GM21515 (cell line): Measurements from ENCODE around the gene NOS1AP.
A peak's percentile ranks its signal among the peaks of the same experiment; 100 is the strongest.
"Not testable (repeated sequence)": the region's sequence is repeated elsewhere in the genome, so short reads cannot be mapped to it uniquely, and the experiment has no call there.

ENCODE experiments used
- ATAC-seq: cut with Tn5 transposase; IDR thresholded peaks from one replicate; pipeline ENCODE4 v1.9.1; 2021; ENCODE audit not compliant: unreplicated experiment

Gene NOS1AP

GRCh38 chr1:162069334-162070093 lies at the start of gene NOS1AP:
Gene NOS1AP (plus strand): TSS chr1:162069691. CDS start chr1:162070178, 487 bp downstream.
- peak; percentile 98 for ATAC-seq

GRCh38 chr1:162020150-162020549 lies 49.3 kb upstream of the NOS1AP start:
- no peak for ATAC-seq

GRCh38 chr1:162021124-162021523 lies 48.4 kb upstream of the NOS1AP start:
- ATAC-seq, result no peak

- ATAC-seq, result no peak
These were observed 46.9 kb upstream of the NOS1AP start for GRCh38 chr1:162022626-162023025.

- no peak for ATAC-seq
These were observed 46.3 kb upstream of the NOS1AP start for GRCh38 chr1:162023181-162023546.

GRCh38 chr1:162023547-162024501 lies 45.7 kb upstream of the NOS1AP start, which contains the start of gene OLFML2B:
Gene OLFML2B (minus strand): TSS chr1:162023869. CDS start chr1:162023430, 439 bp downstream.
- ATAC-seq, result peak; percentile 75

DNA sequence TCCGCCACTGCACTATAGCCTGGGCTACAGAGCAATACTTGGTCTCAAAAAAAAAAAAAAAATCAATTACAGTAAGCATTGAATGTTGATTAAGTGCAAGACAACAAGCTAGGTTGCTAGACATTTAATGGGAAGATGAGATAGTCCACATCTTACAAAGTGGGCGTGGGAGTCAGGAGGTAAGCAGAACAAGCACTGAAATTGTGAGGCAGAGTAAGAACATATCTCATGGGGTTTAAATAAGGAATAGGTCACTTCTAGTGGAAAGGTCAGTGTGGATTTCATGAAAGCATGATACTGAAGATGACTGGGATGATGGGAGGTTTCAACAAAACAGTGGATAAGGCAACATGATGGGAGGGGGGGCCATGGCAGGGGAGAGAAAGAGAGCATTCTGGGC lies 44.0 kb upstream of the NOS1AP start:
- ATAC-seq, result no peak

DNA sequence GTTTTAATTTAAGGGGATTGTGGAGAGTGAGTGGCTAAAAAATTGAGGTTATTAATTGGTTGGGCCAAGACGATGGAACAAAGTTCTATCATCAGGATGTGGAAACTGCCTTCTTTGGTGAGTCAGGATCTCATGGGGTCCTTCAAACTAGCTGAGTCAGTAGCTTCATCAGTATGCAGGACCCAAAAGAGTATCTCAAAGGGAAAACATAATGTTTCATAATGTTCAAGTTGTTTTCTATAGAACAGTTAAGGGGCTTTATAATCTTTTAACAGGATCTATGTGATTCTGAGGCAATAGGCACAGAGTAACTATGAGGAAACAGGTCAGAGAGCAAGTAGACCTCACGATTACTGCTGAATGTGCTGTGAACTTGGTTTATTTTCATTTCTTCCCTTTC lies 42.6 kb upstream of the NOS1AP start:
- ATAC-seq, result no peak

- ATAC-seq, result no peak
These were observed 40.8 kb upstream of the NOS1AP start for GRCh38 chr1:162028726-162029125.

DNA sequence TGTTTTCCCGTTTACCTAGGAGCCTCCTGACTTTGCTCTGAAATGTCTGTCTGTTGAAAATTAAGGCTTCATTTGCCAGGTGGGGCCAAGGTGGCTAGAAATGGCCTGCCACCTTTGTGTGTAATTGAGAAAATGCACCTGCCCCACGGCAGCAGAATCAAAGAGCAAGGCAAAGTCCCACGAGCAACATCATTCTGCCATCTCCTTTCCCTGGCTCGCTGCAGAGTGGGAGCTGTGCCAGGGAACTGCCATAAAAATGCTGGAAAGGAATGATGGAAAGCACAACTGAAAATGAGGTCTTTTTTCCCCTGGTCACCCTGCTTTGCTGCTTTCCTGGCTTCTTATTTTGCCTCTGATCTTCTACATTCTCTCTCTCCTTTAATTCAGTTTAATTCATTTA lies 40.3 kb upstream of the NOS1AP start:
- ATAC-seq, result no peak

DNA sequence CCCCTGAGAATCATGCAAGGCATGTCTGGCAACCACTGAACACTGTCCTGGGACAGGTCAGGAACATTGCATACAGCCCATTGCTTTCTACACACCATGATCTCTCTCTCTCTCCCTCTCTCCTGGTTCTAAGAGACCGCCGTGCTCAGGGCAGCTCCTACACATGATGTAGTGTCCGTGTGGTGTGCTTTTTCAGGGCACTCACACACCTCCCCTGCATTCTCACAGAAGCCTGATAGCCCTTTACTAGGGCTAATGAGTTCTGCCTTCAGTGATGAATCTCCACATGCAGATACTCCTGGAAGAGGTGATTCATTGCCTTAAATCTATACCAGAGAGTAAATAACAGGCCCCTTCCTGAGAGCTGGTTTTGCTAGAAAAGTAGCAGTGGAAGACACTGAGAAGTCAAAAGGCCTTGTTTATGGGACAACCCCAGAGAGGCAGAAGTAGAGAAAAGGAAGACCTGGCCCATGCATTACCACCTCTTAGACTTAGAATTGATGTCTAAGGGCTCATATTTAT lies 38.7 kb upstream of the NOS1AP start:
- ATAC-seq, result no peak

DNA sequence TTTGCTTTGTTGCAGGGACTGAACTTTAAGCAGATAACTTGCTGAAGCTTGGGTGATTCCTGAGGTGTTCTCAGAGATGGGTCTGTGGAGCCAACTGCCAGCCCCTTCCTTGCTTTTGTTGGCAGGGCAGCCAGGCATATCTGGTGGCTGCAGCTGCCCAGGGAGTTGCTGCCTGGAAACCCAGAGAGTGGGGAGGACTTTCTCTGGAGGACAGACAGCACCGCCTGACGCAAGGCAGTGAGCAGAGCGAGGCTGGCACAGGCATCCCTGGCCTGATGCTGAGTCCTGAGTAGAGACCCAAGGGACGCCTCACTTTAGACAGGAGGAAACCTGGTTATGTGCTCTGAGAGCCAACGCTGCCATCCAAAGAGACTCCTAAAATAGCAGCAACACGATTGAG lies 36.1 kb upstream of the NOS1AP start:
- ATAC-seq, result no peak

DNA sequence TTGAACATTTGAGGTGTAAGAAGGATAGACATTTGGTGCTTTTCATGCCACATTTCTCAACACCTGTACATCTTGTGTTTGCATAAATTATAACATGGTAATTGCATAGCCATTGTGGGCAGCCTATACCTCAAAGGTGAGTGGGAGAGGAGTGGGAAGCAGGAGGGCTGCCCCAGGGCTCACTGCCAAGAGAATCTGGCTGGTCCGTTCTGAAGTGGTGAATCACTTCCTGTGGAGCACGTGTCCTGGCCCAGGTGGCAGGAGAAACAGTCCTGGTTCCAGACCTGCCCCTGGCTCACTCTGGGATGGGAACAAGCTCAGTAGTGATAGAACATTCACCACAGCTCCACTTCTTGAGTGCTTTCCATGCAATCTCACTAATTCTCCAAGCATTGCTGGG lies 34.2 kb upstream of the NOS1AP start:
- ATAC-seq, result no peak

DNA sequence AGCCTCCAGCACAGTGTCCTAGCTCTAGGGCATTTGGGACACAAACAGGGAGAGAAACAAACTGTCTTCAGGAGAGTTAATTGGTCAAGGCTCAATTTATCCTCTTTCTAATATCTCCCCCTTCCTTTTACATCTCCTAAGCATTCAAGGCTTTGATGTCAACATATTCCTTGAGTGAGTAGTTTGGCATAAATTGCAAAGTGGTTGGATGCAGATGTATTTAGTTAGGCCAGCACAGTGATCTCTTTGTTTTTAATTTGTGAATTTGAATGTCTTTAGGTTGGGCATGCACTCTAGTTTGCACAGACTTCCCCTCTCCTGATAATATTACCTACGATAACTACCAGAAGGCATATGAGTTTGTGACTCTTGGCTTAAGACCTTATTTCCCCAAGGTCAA lies 33.3 kb upstream of the NOS1AP start:
- no peak for ATAC-seq

DNA sequence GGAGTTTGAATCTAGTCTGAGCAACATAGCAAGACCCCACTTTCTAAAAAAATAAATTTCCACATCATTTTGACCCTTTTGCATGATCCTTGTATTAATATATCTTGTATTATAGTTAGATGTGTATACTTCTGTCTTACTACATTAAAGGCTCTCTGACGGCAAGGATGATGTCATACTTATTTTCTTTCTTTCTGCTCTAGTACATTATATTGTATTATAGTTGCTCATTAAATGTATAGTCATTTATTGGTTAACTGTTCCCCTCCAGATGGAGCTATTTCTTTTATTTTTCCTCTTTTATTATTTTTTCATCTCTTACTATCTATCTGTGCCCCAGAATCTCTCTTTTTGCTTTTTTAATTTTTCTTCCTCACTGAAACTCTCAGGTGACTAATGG lies 30.9 kb upstream of the NOS1AP start:
- no peak for ATAC-seq

DNA sequence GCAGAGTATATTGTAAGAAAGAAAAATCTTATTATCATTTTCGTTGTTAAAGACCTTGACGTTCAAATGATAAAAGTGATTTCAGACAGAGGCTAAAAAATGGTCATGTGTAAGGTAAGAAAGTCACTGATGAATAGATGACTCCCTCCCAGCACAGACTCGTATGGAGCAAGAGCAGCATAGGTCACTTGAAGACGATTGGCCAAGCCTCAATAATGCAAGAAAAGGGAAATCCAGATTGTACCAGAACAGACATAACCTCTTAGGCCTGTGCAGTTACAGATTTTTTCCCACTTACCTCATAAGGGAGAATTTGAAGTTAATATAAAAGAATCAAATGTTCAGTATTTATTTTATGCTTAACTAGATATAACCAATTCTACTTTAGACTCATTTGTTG lies 29.5 kb upstream of the NOS1AP start:
- no peak for ATAC-seq

- no peak for ATAC-seq
These were observed 28.8 kb upstream of the NOS1AP start for GRCh38 chr1:162040657-162041056.

GRCh38 chr1:162042361-162042760 lies 27.1 kb upstream of the NOS1AP start:
- ATAC-seq, result no peak

DNA sequence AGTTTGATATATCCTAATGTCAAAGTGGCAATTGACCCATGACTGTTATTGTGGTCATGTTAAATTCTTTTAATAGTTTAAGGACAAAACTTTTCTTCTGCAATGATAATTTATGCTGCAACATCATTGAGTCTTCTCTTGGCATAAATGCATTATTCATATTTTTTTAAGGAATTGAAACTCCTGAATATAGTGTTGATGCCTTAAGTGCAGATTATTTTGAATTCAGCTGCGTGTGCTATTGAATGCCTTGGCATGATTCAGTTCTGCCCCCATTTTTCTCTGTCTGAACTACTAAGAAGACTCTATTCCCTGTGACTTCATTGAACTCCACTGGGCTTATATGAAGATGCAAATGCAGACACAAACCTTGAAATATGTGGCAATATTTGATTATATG lies 22.6 kb upstream of the NOS1AP start:
- ATAC-seq, result no peak

DNA sequence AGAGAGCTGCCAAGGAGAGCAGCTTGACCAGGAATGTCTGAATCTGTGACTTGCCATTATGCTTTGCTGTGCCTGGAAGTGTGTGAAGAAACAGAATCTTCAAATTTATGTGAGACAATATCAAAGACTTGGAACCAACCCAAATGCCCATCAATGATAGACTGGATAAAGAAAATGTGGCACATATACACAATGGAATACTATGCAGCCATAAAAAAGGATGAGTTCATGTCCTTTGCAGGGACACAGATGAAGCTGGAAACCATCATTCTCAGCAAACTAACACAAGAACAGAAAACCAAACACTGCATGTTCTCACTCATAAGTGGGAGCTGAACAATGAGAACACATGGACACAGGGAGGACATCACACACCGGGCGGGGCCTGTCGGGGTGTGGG lies 15.5 kb upstream of the NOS1AP start:
- not testable (repeated sequence) for ATAC-seq

GRCh38 chr1:162055062-162055461 lies 14.4 kb upstream of the NOS1AP start:
- ATAC-seq, result no peak

GRCh38 chr1:162056043-162056442 lies 13.4 kb upstream of the NOS1AP start:
- no peak for ATAC-seq
